ENCODE measurements around the gene RAB11FIP3. TPM values are rescaled to one million over a fixed set of nuclear protein-coding genes. Genes with fewer than 3 reads are reported as not detected.

RAB11FIP3 gene
- polyA plus RNA-seq, 2 of the 4 experiments (the other 2 are of a cell fraction) = 6.7 to 18.0 TPM

DNA sequence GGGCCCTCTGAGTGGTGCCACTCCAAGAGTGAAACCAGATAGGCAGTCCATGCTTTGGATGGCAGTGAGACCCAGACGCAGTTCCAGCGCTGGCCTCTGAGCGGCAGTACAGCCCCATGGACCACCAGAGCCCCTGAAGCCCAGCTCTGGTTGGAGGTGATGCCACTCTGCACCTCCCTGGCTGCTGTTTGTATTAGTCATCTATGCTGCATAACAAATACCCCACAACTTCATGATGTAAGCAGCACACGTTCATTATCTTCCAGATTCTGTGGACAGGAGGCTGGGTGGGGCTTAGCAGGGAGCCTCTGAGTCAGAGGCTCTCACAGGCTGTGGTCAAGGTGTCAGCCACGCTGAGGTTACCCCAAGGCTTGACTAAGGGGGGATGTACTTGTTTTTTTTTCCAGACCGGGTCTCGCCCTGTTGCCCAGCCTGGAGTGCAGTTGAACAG, 33.5 kb upstream of the RAB11FIP3 start:
- DNase-seq (ENCODE audit: low read depth in 1 of 2, low spot score in 1 of 2) (peak; percentile 76 to 83), ATAC-seq (peak; percentile 70 to 82), FAIRE-seq (no peak)
- WGBS (ENCODE audit: missing lambda C conversion rate) = 71% methylated on average over 7 of the region's 7 CpGs
- ChIA-PET CTCF (interaction anchor here (0.6 to 3.8 kb wide), 11 partner anchors 9 to 269 kb away, joined by 3 to 14 read pairs (median 3); partner anchors contain the start of genes DECR2, PGAP6 and RAB11FIP3), POLR2A (no interaction called here)
- Histone ChIP-seq H3K4me1 (peaks cover 8% of the 10 kb centered on the region; the same call in 1 of the 3 replicates), H3K4me3 (no peak overlapping the region), H3K27ac (no peak overlapping the region), H3K4me2 (no peak overlapping the region), H3K9me3 (0 out of 3 replicates have a peak, but pooled peaks cover 2% of the 10 kb centered on the region)
- TF ChIP-seq, protein P1, sequence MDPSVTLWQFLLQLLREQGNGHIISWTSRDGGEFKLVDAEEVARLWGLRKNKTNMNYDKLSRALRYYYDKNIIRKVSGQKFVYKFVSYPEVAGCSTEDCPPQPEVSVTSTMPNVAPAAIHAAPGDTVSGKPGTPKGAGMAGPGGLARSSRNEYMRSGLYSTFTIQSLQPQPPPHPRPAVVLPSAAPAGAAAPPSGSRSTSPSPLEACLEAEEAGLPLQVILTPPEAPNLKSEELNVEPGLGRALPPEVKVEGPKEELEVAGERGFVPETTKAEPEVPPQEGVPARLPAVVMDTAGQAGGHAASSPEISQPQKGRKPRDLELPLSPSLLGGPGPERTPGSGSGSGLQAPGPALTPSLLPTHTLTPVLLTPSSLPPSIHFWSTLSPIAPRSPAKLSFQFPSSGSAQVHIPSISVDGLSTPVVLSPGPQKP (IDR thresholded peaks at IDR 0.05; ENCODE audit: low read depth, low read length) = no peak
- no peak for TF ChIP-seq PHF8 (IDR thresholded peaks at IDR 0.05; ENCODE audit: borderline replicate concordance, low read depth)
- TF ChIP-seq RARB (CRISPR knock-in tag; IDR thresholded peaks at IDR 0.05) = no peak
- TF ChIP-seq CHD2 (IDR thresholded peaks at IDR 0.05; ENCODE audit: low read length, partially characterized antibody) = no peak
- no peak for TF ChIP-seq TP53 (CRISPR knock-in tag; IDR thresholded peaks at IDR 0.05)
- TF ChIP-seq, protein P2, sequence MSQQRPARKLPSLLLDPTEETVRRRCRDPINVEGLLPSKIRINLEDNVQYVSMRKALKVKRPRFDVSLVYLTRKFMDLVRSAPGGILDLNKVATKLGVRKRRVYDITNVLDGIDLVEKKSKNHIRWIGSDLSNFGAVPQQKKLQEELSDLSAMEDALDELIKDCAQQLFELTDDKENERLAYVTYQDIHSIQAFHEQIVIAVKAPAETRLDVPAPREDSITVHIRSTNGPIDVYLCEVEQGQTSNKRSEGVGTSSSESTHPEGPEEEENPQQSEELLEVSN (IDR thresholded peaks at IDR 0.05; ENCODE audit: borderline replicate concordance, low read depth) = no peak
- TF ChIP-seq NR3C1 (IDR thresholded peaks at IDR 0.05) = no peak
- no peak for TF ChIP-seq NPAS2 (CRISPR knock-in tag; IDR thresholded peaks at IDR 0.05; ENCODE audit: borderline replicate concordance)
- TF ChIP-seq HOXA7 (CRISPR knock-in tag; IDR thresholded peaks at IDR 0.05) = no peak
- peak; percentile 69 to 90 for TF ChIP-seq RAD21 (conservative IDR thresholded peaks at IDR 0.05 in 1 of 2, IDR thresholded peaks at IDR 0.05 in 1 of 2)
- no peak for TF ChIP-seq JUN (IDR thresholded peaks at IDR 0.05)
- peak; percentile 21; the same call in 1 of the 3 replicates for TF ChIP-seq SMC3 (IDR thresholded peaks at IDR 0.05)
- TF ChIP-seq EHF (CRISPR knock-in tag; IDR thresholded peaks at IDR 0.05) = no peak
- TF ChIP-seq, protein P3, sequence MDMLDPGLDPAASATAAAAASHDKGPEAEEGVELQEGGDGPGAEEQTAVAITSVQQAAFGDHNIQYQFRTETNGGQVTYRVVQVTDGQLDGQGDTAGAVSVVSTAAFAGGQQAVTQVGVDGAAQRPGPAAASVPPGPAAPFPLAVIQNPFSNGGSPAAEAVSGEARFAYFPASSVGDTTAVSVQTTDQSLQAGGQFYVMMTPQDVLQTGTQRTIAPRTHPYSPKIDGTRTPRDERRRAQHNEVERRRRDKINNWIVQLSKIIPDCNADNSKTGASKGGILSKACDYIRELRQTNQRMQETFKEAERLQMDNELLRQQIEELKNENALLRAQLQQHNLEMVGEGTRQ (IDR thresholded peaks at IDR 0.05) = no peak
- no peak for TF ChIP-seq HOXB13 (CRISPR knock-in tag; IDR thresholded peaks at IDR 0.05; ENCODE audit: low read depth)
- TF ChIP-seq HOXB5 (CRISPR knock-in tag; IDR thresholded peaks at IDR 0.05) = no peak
- TF ChIP-seq ESRRA (IDR thresholded peaks at IDR 0.05; ENCODE audit: borderline replicate concordance, low read length) = no peak
- TF ChIP-seq NFE2L2 (conservative IDR thresholded peaks at IDR 0.05; ENCODE audit: low read length) = no peak
- TF ChIP-seq CEBPB (IDR thresholded peaks at IDR 0.05) = no peak
- no peak for TF ChIP-seq HEYL (CRISPR knock-in tag; IDR thresholded peaks at IDR 0.05)
- TF ChIP-seq FOSB (CRISPR knock-in tag; IDR thresholded peaks at IDR 0.05) = no peak
- TF ChIP-seq ZFP36 (IDR thresholded peaks at IDR 0.05; ENCODE audit: borderline replicate concordance, partially characterized antibody) = no peak
- TF ChIP-seq, protein P4, sequence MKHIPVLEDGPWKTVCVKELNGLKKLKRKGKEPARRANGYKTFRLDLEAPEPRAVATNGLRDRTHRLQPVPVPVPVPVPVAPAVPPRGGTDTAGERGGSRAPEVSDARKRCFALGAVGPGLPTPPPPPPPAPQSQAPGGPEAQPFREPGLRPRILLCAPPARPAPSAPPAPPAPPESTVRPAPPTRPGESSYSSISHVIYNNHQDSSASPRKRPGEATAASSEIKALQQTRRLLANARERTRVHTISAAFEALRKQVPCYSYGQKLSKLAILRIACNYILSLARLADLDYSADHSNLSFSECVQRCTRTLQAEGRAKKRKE (CRISPR knock-in tag; IDR thresholded peaks at IDR 0.05; ENCODE audit: low read depth) = no peak
- TF ChIP-seq FOXS1 (CRISPR knock-in tag; IDR thresholded peaks at IDR 0.05) = no peak
- TF ChIP-seq RCOR1 (IDR thresholded peaks at IDR 0.05; ENCODE audit: low read depth, low read length) = peak; percentile 92; the same call in 1 of the 2 replicates
- TF ChIP-seq, protein P5, sequence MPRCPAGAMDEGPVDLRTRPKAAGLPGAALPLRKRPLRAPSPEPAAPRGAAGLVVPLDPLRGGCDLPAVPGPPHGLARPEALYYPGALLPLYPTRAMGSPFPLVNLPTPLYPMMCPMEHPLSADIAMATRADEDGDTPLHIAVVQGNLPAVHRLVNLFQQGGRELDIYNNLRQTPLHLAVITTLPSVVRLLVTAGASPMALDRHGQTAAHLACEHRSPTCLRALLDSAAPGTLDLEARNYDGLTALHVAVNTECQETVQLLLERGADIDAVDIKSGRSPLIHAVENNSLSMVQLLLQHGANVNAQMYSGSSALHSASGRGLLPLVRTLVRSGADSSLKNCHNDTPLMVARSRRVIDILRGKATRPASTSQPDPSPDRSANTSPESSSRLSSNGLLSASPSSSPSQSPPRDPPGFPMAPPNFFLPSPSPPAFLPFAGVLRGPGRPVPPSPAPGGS (IDR thresholded peaks at IDR 0.05) = no peak
- TF ChIP-seq, protein P6, sequence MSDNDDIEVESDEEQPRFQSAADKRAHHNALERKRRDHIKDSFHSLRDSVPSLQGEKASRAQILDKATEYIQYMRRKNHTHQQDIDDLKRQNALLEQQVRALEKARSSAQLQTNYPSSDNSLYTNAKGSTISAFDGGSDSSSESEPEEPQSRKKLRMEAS (IDR thresholded peaks at IDR 0.05) = no peak
- TF ChIP-seq ZSCAN20 (CRISPR knock-in tag; IDR thresholded peaks at IDR 0.05) = no peak
- TF ChIP-seq, protein P7, sequence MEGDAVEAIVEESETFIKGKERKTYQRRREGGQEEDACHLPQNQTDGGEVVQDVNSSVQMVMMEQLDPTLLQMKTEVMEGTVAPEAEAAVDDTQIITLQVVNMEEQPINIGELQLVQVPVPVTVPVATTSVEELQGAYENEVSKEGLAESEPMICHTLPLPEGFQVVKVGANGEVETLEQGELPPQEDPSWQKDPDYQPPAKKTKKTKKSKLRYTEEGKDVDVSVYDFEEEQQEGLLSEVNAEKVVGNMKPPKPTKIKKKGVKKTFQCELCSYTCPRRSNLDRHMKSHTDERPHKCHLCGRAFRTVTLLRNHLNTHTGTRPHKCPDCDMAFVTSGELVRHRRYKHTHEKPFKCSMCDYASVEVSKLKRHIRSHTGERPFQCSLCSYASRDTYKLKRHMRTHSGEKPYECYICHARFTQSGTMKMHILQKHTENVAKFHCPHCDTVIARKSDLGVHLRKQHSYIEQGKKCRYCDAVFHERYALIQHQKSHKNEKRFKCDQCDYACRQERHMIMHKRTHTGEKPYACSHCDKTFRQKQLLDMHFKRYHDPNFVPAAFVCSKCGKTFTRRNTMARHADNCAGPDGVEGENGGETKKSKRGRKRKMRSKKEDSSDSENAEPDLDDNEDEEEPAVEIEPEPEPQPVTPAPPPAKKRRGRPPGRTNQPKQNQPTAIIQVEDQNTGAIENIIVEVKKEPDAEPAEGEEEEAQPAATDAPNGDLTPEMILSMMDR (IDR thresholded peaks at IDR 0.05) = peak; percentile 54
- TF ChIP-seq EP300 (IDR thresholded peaks at IDR 0.05) = no peak
- no peak for TF ChIP-seq POLR2A (IDR thresholded peaks at IDR 0.05; ENCODE audit: low read length)
- TF ChIP-seq FOSL2 (IDR thresholded peaks at IDR 0.05) = no peak
- TF ChIP-seq FOSL2 (CRISPR knock-in tag; IDR thresholded peaks at IDR 0.05) = peak; percentile 71
- TF ChIP-seq JUNB (IDR thresholded peaks at IDR 0.05) = no peak
- no peak for TF ChIP-seq POLR2AphosphoS2 (conservative IDR thresholded peaks at IDR 0.05; ENCODE audit: low read length)
- no peak for TF ChIP-seq ZNF302 (CRISPR knock-in tag; IDR thresholded peaks at IDR 0.05)
- TF ChIP-seq KDM1A (IDR thresholded peaks at IDR 0.05; ENCODE audit: low read depth) = peak; percentile 34; the same call in 1 of the 2 replicates
- TF ChIP-seq MYC (IDR thresholded peaks at IDR 0.05; ENCODE audit: borderline replicate concordance, low read length) = no peak

Measured in A549 (cell line).